BE2C (cell line): ENCODE measurements around the gene SH3D19.

Experiments used
- DNase-seq: peaks from one replicate; pipeline ENCODE4 v3.0.0-alpha.2; 2020
- H3K27me3 ChIP-seq: fragments of 250-450 bp; sonication (Bioruptor Pico); 2 replicates; pipeline ENCODE4 v1.5.1; 2020; ENCODE audit warnings: mild to moderate bottlenecking
- H3K36me3 ChIP-seq: fragments of 250-450 bp; sonication (Bioruptor Pico); 2 replicates; pipeline ENCODE4 v1.5.1; 2020; ENCODE audit warnings: mild to moderate bottlenecking
- H3K4me1 ChIP-seq: fragments of 250-450 bp; sonication (Bioruptor Pico); 2 replicates; pipeline ENCODE4 v1.5.1; 2020
- H3K4me3 ChIP-seq: 2 replicates; pipeline ENCODE4 v1.5.1; 2011; ENCODE audit warnings: low read depth, low read length
- H3K9me3 ChIP-seq: fragments of 250-450 bp; sonication (Bioruptor Pico); 2 replicates; pipeline ENCODE4 v1.5.1; 2020
- CTCF ChIP-seq: IDR thresholded peaks from 2 replicates; pipeline ENCODE4 v1.5.1; 2012; ENCODE audit warnings: mild to moderate bottlenecking, low read depth, low read length

The SH3D19 gene

GRCh38 chr4:151218343-151218742, 107.1 kb downstream of the SH3D19 start:
- Histone ChIP-seq H3K4me1 (no peaks in the 10 kb centered on the region), H3K4me3 (no peak overlapping the region), H3K9me3 (no peaks in the 10 kb centered on the region), H3K36me3 (no peaks in the 10 kb centered on the region), H3K27me3 (no peaks in the 10 kb centered on the region)
- DNase-seq, result no peak
- TF ChIP-seq CTCF, result no peak

- DNase-seq, result no peak
Observed at GRCh38 chr4:151217326-151217725, 108.1 kb downstream of the SH3D19 start.

GRCh38 chr4:151215295-151215694, 110.1 kb downstream of the SH3D19 start:
- Histone ChIP-seq H3K9me3 (no peaks in the 10 kb centered on the region), H3K4me1 (no peaks in the 10 kb centered on the region), H3K4me3 (no peak overlapping the region), H3K27me3 (no peaks in the 10 kb centered on the region), H3K36me3 (no peaks in the 10 kb centered on the region)
- no peak for TF ChIP-seq CTCF
- no peak for DNase-seq

More at GRCh38 chr4:151217326-151217725, 108.1 kb downstream of the SH3D19 start:
- Histone ChIP-seq H3K4me3 (no peak overlapping the region), H3K4me1 (no peaks in the 10 kb centered on the region), H3K36me3 (no peaks in the 10 kb centered on the region), H3K9me3 (no peaks in the 10 kb centered on the region), H3K27me3 (no peaks in the 10 kb centered on the region)
- no peak for TF ChIP-seq CTCF

- Histone ChIP-seq H3K4me1 (peaks cover 5% of the 10 kb centered on the region; the same call in 1 of the 2 replicates), H3K4me3 (no peak overlapping the region), H3K9me3 (no peaks in the 10 kb centered on the region), H3K36me3 (no peaks in the 10 kb centered on the region), H3K27me3 (no peaks in the 10 kb centered on the region)
- TF ChIP-seq CTCF, result no peak
- no peak for DNase-seq
Observed at GRCh38 chr4:151207868-151208267, 117.5 kb downstream of the SH3D19 start.

GRCh38 chr4:151207186-151207585, 118.2 kb downstream of the SH3D19 start:
- H3K4me1 ChIP-seq, result peaks cover 5% of the 10 kb centered on the region; the same call in 1 of the 2 replicates
- no peaks in the 10 kb centered on the region for H3K27me3 ChIP-seq
- no peaks in the 10 kb centered on the region for H3K36me3 ChIP-seq
- TF ChIP-seq CTCF, result no peak
- no peak for DNase-seq
- H3K9me3 ChIP-seq, result no peaks in the 10 kb centered on the region
- no peak overlapping the region for H3K4me3 ChIP-seq

GRCh38 chr4:151206241-151207005, 119.0 kb downstream of the SH3D19 start:
- Histone ChIP-seq H3K36me3 (no peaks in the 10 kb centered on the region), H3K9me3 (no peaks in the 10 kb centered on the region), H3K4me3 (no peak overlapping the region), H3K27me3 (no peaks in the 10 kb centered on the region), H3K4me1 (peaks cover 5% of the 10 kb centered on the region; the same call in 1 of the 2 replicates)
- no peak for TF ChIP-seq CTCF
- no peak for DNase-seq
